Anterior cingulate cortex (tissue), 58 donors: Measurements from ENCODE around the gene SSU72.
"Not testable (repeated sequence)": the region's sequence is repeated elsewhere in the genome, so short reads cannot be mapped to it uniquely, and the experiment has no call there.

ENCODE experiments used
- DNase-seq, 58 donors: peaks; one replicate each; lab custom pipeline; 2025; lab: John Stamatoyannopoulos, UW

SSU72 gene

GRCh38 chr1:1598051-1598719 lies 23.5 kb upstream of the SSU72 start:
- DNase-seq, result no peak

- DNase-seq, result no peak
Observed at GRCh38 chr1:1597275-1597930, 22.7 kb upstream of the SSU72 start.

- DNase-seq, result no peak
Observed at GRCh38 chr1:1596493-1597274, 22.0 kb upstream of the SSU72 start.

GRCh38 chr1:1595341-1595740 lies 20.7 kb upstream of the SSU72 start:
- not testable (repeated sequence) for DNase-seq

- DNase-seq, result no peak
Observed at GRCh38 chr1:1594602-1595260, 20.1 kb upstream of the SSU72 start.

GRCh38 chr1:1593834-1594601 lies 19.4 kb upstream of the SSU72 start:
- no peak for DNase-seq

GRCh38 chr1:1591452-1591851 lies 16.8 kb upstream of the SSU72 start:
- no peak for DNase-seq

GRCh38 chr1:1583347-1584010 lies 8.8 kb upstream of the SSU72 start:
- no peak for DNase-seq

- DNase-seq, result no peak
Observed at GRCh38 chr1:1582585-1583346, 8.1 kb upstream of the SSU72 start.

GRCh38 chr1:1578371-1578940 lies 3.8 kb upstream of the SSU72 start:
- no peak for DNase-seq

GRCh38 chr1:1577367-1578011 lies 2.8 kb upstream of the SSU72 start:
- no peak for DNase-seq

- peak in 35 of 58 donors; percentile 36 to 87 (median 68) for DNase-seq
Observed at GRCh38 chr1:1573843-1574720, 581 bp downstream of the SSU72 start.

GRCh38 chr1:1569341-1569740 lies 5.3 kb downstream of the SSU72 start:
- no peak for DNase-seq

- DNase-seq, result peak in 1 of 58 donors; percentile 7
Observed at GRCh38 chr1:1567891-1568291, 6.8 kb downstream of the SSU72 start.

GRCh38 chr1:1567152-1567875 lies 7.3 kb downstream of the SSU72 start:
- DNase-seq, result no peak

- no peak for DNase-seq
Observed at GRCh38 chr1:1565340-1565739, 9.3 kb downstream of the SSU72 start.
